EH (cell line): ENCODE data around the gene MAD1L1.
A peak's percentile ranks its signal among the peaks of the same experiment; 100 is the strongest.

Experiments
- DNase-seq: peaks from one replicate; pipeline ENCODE4 v3.0.0-alpha.2; 2015; ENCODE audit warnings: low read depth

Gene MAD1L1

GRCh38 chr7:1911571-1911970 is 321.2 kb downstream of the MAD1L1 start:
- DNase-seq, result no peak

- DNase-seq, result no peak
Measured at GRCh38 chr7:1910827-1911226, 321.9 kb downstream of the MAD1L1 start.

- no peak for DNase-seq
Measured at GRCh38 chr7:1910081-1910685, 322.6 kb downstream of the MAD1L1 start.

- no peak for DNase-seq
Measured at GRCh38 chr7:1909476-1909875, 323.3 kb downstream of the MAD1L1 start.

- DNase-seq, result no peak
Measured at GRCh38 chr7:1908823-1909420, 323.8 kb downstream of the MAD1L1 start.

- DNase-seq, result no peak
Measured at GRCh38 chr7:1907751-1908365, 324.9 kb downstream of the MAD1L1 start.

GRCh38 chr7:1906988-1907745 is 325.6 kb downstream of the MAD1L1 start:
- DNase-seq, result no peak

- no peak for DNase-seq
Measured at GRCh38 chr7:1906087-1906830, 326.5 kb downstream of the MAD1L1 start.

- no peak for DNase-seq
Measured at GRCh38 chr7:1902231-1902855, 330.4 kb downstream of the MAD1L1 start.

GRCh38 chr7:1901431-1902210 is 331.1 kb downstream of the MAD1L1 start:
- no peak for DNase-seq

- no peak for DNase-seq
Measured at GRCh38 chr7:1900847-1901246, 331.9 kb downstream of the MAD1L1 start.

- DNase-seq, result no peak
Measured at GRCh38 chr7:1899951-1900762, 332.6 kb downstream of the MAD1L1 start.

- DNase-seq, result peak; percentile 85
Measured at GRCh38 chr7:1899196-1899595, 333.5 kb downstream of the MAD1L1 start.

GRCh38 chr7:1898628-1899185 is 334.0 kb downstream of the MAD1L1 start:
- DNase-seq, result no peak

- no peak for DNase-seq
Measured at GRCh38 chr7:1897861-1898627, 334.7 kb downstream of the MAD1L1 start.

- no peak for DNase-seq
Measured at GRCh38 chr7:1897076-1897860, 335.5 kb downstream of the MAD1L1 start.

- DNase-seq, result no peak
Measured at GRCh38 chr7:1895664-1896515, 336.9 kb downstream of the MAD1L1 start.
